ENCODE results near the gene SRD5A2.
"Not testable (repeated sequence)": the region's sequence is repeated elsewhere in the genome, so short reads cannot be mapped to it uniquely, and the experiment has no call there.

Gene SRD5A2

GRCh38 chr2:31531101-31531500, 49.6 kb downstream of the SRD5A2 start:
- DNase-seq = no peak

- no peak for DNase-seq
Measured at GRCh38 chr2:31529256-31529655, 51.5 kb downstream of the SRD5A2 start.

- no peak for DNase-seq
Measured at GRCh38 chr2:31528823-31529222, 51.9 kb downstream of the SRD5A2 start.

- DNase-seq = no peak
Measured at GRCh38 chr2:31526946-31527732, 53.6 kb downstream of the SRD5A2 start.

- DNase-seq = no peak
Measured at GRCh38 chr2:31525876-31526275, 54.9 kb downstream of the SRD5A2 start.

GRCh38 chr2:31524592-31524991, 56.1 kb downstream of the SRD5A2 start:
- DNase-seq = no peak

- DNase-seq = no peak
Measured at GRCh38 chr2:31523871-31524492, 56.8 kb downstream of the SRD5A2 start.

GRCh38 chr2:31522786-31523185, 58.0 kb downstream of the SRD5A2 start:
- no peak for DNase-seq

GRCh38 chr2:31517442-31518203, 63.1 kb downstream of the SRD5A2 start:
- no peak for DNase-seq

GRCh38 chr2:31515586-31515985, 65.2 kb downstream of the SRD5A2 start:
- no peak for DNase-seq

- no peak for DNase-seq
Measured at GRCh38 chr2:31513553-31513952, 67.2 kb downstream of the SRD5A2 start.

- no peak for DNase-seq
Measured at GRCh38 chr2:31511376-31511775, 69.4 kb downstream of the SRD5A2 start.

- no peak for DNase-seq
Measured at GRCh38 chr2:31505111-31505510, 75.6 kb downstream of the SRD5A2 start.

GRCh38 chr2:31504311-31504710, 76.4 kb downstream of the SRD5A2 start:
- no peak for DNase-seq

GRCh38 chr2:31496451-31496874, 84.3 kb downstream of the SRD5A2 start:
- not testable (repeated sequence) for DNase-seq

- DNase-seq = not testable (repeated sequence)
Measured at GRCh38 chr2:31489339-31489738, 91.4 kb downstream of the SRD5A2 start.

GRCh38 chr2:31483246-31483645, 97.5 kb downstream of the SRD5A2 start:
- DNase-seq = no peak

GRCh38 chr2:31476511-31477180, 104.1 kb downstream of the SRD5A2 start:
- no peak for DNase-seq

GRCh38 chr2:31475692-31476091, 105.0 kb downstream of the SRD5A2 start:
- DNase-seq = no peak

GRCh38 chr2:31474296-31474695, 106.4 kb downstream of the SRD5A2 start:
- no peak for DNase-seq
